ENCODE results near the gene SLIT1.

DNA sequence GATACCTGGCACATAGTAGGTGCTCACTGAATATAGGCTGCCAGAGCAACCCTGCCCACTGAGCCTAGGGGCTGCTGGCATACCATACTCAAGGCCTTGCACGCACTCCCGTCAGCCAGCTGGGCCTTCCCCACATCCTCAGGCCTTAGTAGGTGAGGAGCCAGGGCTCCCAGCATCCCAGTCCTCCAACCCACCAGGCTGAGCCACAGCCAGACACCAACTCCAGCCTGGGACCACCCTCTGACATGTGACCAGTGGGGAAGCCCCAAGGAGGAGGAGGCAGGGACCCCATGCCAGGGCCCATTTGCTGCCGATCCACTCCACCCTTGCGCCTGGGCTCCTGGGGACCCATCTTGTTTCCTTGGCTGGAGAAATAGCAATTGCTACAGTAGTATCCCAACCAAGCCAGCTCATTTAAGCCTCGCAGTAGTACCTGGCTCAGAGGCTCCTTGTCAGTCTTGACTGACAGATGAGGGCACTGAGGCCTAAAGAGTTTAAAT is 11.4 kb downstream of the SLIT1 start:
- TF ChIP-seq, protein P1, sequence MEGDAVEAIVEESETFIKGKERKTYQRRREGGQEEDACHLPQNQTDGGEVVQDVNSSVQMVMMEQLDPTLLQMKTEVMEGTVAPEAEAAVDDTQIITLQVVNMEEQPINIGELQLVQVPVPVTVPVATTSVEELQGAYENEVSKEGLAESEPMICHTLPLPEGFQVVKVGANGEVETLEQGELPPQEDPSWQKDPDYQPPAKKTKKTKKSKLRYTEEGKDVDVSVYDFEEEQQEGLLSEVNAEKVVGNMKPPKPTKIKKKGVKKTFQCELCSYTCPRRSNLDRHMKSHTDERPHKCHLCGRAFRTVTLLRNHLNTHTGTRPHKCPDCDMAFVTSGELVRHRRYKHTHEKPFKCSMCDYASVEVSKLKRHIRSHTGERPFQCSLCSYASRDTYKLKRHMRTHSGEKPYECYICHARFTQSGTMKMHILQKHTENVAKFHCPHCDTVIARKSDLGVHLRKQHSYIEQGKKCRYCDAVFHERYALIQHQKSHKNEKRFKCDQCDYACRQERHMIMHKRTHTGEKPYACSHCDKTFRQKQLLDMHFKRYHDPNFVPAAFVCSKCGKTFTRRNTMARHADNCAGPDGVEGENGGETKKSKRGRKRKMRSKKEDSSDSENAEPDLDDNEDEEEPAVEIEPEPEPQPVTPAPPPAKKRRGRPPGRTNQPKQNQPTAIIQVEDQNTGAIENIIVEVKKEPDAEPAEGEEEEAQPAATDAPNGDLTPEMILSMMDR (IDR thresholded peaks at IDR 0.05 in 4 of 5, conservative IDR thresholded peaks at IDR 0.05 in 1 of 5): no peak
- no peak for TF ChIP-seq POLR2A (IDR thresholded peaks at IDR 0.05)
